Activated T-cell treated with anti-CD3 and anti-CD28 coated beads, Interleukin-2, amount 50 U/mL, for 48 hours (primary cell): ENCODE data around the gene AASDH.
"Not testable (repeated sequence)": the region's sequence is repeated elsewhere in the genome, so short reads cannot be mapped to it uniquely, and the experiment has no call there.

Experiments
- DNase-seq, 2 experiments: peaks; one replicate each; pipeline ENCODE4 v3.0.0-alpha.2; 2020

The AASDH gene

DNA sequence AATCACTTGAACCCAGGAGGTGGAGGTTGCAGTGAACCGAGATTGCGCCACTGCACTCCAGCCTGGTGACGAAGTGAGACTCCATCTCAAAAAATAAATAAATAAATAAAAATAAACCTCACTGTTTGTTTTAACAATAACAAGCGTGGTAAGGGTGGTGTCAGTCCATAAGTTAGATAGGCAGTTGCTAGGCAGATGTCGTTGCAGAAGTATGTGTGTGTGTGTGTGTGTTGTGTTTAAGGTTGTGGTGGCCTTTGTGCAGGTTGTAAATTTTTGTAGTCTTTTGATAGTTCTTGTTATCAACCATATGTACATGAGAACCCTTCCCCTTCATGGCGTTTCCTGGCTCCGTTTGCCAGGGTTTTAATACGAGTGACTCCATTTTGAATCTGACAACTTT is 4.0 kb upstream of the AASDH start:
- no peak for DNase-seq

GRCh38 chr4:56389558-56389957 is 2.3 kb upstream of the AASDH start:
- no peak for DNase-seq

- no peak for DNase-seq
Observed at GRCh38 chr4:56388306-56388705, 1.0 kb upstream of the AASDH start.

DNA sequence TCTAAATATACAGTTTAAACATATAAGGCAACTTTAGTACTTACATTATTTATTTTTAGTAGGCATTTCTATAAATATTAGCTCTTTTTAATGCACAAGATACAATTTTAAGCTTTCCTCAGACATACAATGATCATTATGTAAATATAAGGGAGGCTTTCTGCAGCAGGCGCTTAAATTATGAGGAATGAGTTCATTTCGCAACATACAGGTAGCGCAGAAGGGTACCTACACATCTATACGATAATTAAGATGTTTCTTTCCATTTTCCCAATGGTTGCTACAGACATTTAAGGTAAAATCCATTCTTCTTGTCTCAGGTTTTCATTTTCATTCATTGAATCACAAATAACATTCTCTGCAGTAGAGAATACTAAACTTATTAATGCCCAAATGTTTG is 1.2 kb downstream of the AASDH start:
- DNase-seq: no peak

DNA sequence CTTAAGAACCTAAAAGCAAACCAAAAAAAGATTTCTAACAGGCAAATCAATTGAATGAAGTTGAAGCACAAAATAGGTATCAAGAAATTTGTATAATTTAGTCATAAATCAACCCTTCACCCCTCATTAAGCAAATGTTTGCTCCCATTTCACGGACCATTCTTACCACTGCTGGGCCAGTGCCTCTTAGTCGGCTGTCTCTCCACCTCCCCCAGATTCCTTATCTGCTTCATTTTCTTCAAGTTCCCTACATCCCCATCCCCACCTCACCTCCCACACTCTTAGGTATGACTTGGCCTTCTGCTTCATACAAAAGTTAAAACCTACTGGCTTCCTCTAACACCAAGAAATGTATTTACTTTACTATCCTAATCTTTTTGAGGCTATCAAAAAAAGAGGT is 11.8 kb downstream of the AASDH start:
- no peak for DNase-seq

DNA sequence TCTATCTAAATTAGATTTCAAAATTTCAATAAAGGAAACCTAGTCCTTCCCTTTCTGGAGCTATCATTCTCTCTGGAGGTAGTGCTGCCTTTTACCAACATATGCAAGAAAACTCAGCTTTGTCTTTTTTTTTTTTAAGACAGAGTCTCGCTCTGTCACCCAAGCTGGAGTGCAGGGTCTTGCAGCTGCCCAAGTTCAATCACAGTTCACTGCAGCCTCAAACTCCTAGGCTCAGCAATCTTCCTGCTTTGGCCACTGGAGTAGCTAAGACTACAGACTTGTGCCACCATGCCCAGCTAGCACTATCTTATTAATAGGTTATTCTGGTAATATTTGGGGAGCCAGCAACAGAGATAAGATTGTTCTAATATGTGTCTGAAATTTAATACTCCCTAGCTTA is 12.3 kb downstream of the AASDH start:
- no peak for DNase-seq

DNA sequence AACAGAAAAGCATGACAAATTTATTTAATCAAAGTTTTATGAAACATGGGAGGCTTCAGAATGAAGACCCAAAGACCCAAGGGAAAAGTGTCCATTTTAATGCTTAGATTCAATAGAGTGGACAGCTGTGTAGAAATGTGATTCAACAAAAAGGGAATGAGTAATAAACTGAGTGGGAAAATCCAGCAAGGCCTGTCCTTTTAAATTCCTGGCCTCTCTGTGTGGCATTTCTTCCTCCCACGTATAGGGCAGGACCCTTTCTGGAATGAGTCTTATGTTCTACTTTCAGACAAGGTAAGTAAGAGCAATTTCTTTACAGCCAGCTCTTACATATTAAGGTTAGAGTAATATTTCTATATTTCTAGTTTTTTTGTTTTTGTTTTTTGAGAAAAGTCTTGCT is 14.5 kb downstream of the AASDH start:
- no peak for DNase-seq

GRCh38 chr4:56371426-56372220 is 15.7 kb downstream of the AASDH start:
- DNase-seq: no peak

DNA sequence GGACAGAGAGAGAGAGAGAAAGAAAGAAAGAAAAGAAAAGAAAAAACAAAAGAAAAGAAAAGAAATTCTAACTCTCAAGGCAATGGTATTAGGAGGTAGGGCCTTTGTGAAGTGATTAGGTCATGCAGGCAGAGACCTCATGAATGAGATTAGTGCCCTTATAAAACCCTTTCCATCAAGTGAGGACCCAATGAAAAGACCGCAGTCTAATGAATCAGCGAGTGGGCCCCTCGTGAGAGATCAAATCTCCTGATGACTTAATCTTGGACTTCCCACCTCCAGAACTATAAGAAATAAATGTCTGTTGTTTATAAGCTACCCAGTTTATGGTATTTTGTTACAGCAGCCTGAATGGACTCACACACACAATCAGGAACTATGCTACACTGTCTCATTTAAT is 16.9 kb downstream of the AASDH start:
- no peak for DNase-seq

DNA sequence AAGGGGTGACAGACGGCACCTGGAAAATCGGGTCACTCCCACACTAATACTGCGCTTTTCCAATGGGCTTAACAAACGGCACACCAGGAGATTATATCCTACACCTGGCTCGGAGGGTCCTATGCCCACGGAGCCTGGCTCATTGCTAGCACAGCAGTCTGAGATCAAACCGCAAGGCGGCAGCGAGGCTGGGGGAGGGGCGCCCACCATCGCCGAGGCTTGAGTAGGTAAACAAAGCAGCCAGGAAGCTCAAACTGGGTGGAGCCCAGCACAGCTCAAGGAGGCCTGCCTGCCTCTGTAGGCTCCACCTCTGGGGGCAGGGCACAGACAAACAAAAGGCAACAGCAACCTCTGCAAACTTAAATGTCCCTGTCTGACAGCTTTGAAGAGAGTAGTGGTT is 24.3 kb downstream of the AASDH start:
- DNase-seq: not testable (repeated sequence)

DNA sequence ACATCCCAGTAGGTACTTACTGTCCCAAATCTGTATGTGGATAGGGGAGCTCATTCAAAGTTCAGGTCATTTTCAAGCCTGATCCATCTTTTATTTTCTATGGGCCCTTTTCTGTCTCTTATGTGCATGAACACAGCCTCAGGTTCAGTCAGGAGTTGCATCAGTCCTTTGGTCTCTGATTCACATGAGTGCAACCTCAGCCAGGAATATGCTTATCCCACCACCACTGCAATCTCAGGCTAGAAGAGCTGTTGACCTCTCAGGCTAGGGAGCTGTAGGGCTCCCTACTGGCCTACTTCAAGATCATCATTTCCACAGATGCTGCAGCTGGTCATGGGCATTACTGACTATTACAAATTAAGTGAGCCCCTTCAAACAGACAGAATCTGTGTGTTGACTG is 27.2 kb downstream of the AASDH start:
- no peak for DNase-seq

GRCh38 chr4:56356650-56357049 is 30.6 kb downstream of the AASDH start:
- DNase-seq: no peak

DNA sequence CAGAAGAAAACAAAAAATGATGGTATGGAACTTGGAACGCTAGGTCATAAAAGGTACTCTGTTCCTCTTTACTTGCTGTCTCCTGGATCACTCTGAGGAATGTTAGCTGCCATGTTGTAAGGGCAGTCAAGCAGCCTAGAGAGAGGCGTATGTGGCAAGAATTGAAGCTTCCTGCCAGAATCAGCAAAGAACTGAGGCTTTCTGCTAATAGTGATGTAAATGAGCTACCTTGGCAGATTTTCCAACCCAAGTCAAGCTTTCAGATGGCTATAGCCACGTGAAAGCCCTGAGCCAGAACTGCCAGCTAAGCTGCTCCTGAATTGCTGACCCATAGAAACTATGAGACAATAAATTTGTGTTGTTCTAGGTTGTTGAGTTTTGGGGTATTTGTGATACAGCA is 38.7 kb downstream of the AASDH start:
- DNase-seq: no peak

DNA sequence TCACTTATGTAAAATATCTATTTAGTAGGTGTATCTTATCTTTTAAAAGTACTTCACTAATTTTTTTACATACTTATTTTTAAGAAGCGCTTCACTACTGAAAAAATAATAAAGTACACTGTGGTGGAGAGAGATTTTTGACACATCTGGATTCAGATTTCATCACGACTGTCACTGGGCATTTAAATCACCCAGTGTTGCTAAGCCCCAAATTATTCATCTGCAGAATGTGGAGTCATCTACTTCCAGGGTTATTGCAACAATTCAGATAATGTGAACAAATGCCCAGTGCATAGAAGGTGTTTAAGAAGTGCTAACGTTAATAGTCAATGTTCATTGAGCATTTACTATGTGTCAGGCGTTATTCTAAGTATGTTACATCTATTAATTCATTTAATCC is 41.8 kb downstream of the AASDH start:
- DNase-seq: no peak

DNA sequence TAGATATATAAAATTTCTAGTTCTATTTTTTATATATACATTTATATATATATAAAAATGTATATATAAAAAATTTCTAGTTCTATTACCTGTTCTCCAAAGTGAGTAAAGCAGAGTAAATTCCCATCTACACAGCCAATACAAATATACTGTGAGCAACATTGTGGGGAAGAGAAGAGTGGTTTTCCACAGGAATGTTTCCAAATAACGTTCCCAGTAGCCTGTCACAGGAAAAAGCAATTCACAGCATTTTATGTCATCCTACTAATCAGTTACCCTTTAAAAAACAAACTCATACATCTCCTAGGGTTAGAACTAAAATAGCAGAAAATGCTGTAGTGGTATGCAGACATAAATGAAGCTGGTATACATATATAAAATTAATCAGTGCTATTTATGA is 44.5 kb downstream of the AASDH start:
- no peak for DNase-seq

DNA sequence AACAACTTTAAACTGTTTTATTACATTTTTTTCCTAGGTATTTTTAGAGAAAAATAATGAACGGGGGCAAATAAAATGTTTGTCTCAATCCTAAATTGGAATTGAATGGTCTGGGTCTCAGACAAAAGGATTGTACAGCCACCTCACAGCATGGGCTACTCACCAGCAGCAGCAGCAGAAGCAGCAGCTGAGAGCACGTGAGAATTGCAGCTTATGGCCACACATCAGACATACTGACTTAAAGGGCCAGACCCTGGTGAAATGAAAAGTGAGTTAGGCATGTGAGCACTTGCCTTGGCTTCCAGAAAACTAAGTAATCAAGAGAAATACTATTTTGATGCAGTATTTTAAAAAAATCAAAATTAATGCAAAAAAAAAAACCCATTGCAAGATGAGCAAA is 56.6 kb downstream of the AASDH start:
- no peak for DNase-seq

- DNase-seq: no peak
Observed at GRCh38 chr4:56326363-56326762, 60.9 kb downstream of the AASDH start.

DNA sequence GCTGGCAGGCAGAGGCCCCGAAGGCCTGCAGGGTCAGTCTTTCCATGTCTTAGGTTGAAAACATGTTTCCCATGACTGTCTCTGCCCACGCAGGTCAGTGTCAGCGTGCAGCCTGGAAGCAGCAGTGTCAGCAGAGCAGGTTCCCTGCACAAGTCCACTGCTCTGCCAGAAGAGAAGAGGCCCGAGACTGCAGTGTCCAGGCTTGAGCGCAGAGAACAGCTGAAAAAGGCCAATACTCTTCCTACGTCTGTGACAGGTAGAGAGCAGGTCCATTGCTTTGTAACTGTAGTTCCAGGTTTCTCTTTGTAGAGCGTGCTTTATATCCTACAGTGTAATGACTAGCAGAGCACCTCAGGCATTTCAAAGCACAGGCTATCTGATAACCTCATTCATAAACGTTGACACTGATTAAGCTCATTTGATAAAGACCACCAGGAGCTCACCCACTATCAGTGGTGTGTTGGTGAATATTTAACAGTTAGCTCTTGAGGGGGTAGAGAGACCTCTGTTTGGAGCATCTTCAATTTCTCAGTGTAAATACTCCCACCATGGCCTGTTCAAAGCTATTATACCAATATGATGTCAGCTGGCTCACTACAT is 63.2 kb downstream of the AASDH start:
- DNase-seq: no peak

GRCh38 chr4:56323327-56323726 is 64.0 kb downstream of the AASDH start:
- no peak for DNase-seq

DNA sequence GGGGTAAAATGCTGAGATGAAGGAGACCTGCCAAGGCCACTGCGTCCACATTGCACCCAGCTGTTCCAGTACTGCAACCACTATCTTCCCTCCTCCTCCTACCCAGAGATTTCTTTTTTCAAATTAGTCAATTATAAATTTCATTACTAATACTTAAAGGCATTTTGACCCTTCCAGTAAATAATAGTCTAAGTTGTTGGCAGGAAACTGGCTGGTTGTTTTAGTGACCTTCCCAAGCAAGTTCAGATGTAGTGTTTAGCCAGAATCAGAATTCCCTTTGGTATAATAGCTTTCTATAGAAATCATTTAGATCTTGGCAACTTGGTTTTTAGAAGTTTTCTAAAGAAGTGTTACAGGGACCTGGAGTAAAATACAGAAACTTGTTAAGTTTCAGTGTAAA is 66.0 kb downstream of the AASDH start:
- DNase-seq: no peak

GRCh38 chr4:56320293-56320692 is 67.0 kb downstream of the AASDH start:
- no peak for DNase-seq

GRCh38 chr4:56318555-56318954 is 68.7 kb downstream of the AASDH start:
- DNase-seq: no peak

DNA sequence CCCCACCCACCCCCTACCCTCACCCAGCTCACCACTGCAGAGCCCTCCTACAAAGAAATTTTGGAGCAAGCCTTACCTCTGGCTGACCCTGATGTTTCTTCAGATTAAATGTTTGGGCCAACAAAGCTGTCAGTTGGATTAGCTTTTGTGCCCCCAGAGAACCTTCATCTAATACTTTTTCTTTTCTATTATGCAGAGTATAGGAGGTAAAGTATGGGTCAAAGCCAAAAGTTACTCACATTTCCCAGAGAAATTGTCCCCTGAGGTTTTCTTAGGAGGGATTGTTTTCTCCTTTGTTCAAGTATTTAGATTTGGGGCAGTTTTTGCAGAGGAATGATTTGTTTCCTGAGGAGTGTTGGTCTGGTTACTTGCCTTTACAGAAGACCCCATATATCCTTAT is 69.5 kb downstream of the AASDH start:
- DNase-seq: no peak

GRCh38 chr4:56316011-56316650 is 71.2 kb downstream of the AASDH start:
- no peak for DNase-seq

DNA sequence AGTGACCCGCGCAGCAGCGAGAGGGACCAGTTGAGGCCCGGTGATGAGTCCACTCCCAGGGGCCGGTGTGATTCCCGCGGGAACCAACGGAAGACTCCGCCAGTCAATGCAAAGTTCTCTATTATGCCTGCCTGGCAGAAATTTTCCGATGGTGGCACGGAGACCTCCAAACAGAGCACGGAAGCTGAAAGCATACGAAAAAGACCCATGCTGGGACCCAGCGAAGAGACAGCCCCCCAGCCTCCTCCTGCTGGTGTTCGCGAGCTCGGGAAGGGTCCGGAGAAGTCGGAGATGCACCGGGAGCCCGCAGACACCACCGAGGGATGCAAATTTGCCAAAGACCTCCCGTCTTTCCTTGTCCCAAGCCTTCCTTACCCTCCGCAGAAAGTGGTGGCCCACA is 71.7 kb downstream of the AASDH start:
- no peak for DNase-seq
